Keratinocyte (primary cell): ENCODE measurements around the gene KCNK17.

Source experiments
- EZH2 ChIP-seq: IDR thresholded peaks from one replicate; pipeline ENCODE4 v1.6.1; 2012; ENCODE audit warnings: inconsistent platforms, mild to moderate bottlenecking, low read length, moderate library complexity
- TF ChIP-seq, protein P1 (sequence below), 3 experiments: IDR thresholded peaks in 1 of 3; conservative IDR thresholded peaks in 1 of 3; optimal IDR thresholded peaks in 1 of 3; 2 replicates in 2 of 3; 3 replicates in 1 of 3; pipeline versions ENCODE3 to v1.5.1; 2011; ENCODE audit warnings: low read length in 3 of 3, mild to moderate bottlenecking in 3 of 3, moderate library complexity in 2 of 3, control low read depth in 1 of 3, inconsistent platforms in 1 of 3; ENCODE audit not compliant: insufficient read depth in 2 of 3; ENCODE audit errors: extremely low read depth in 1 of 3

- TF ChIP-seq, protein P1, sequence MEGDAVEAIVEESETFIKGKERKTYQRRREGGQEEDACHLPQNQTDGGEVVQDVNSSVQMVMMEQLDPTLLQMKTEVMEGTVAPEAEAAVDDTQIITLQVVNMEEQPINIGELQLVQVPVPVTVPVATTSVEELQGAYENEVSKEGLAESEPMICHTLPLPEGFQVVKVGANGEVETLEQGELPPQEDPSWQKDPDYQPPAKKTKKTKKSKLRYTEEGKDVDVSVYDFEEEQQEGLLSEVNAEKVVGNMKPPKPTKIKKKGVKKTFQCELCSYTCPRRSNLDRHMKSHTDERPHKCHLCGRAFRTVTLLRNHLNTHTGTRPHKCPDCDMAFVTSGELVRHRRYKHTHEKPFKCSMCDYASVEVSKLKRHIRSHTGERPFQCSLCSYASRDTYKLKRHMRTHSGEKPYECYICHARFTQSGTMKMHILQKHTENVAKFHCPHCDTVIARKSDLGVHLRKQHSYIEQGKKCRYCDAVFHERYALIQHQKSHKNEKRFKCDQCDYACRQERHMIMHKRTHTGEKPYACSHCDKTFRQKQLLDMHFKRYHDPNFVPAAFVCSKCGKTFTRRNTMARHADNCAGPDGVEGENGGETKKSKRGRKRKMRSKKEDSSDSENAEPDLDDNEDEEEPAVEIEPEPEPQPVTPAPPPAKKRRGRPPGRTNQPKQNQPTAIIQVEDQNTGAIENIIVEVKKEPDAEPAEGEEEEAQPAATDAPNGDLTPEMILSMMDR (optimal IDR thresholded peaks at IDR 0.05 in 1 of 3, IDR thresholded peaks at IDR 0.05 in 1 of 3, conservative IDR thresholded peaks at IDR 0.05 in 1 of 3; ENCODE audit: extremely low read depth in 1 of 3, insufficient read depth in 2 of 3, low read length in 3 of 3): no peak
- TF ChIP-seq EZH2: no peak
Observed at GRCh38 chr6:39292637-39293036, 21.6 kb downstream of the KCNK17 start.
